ENCODE data around the gene GABRG3.

GABRG3 gene

GRCh38 chr15:27214032-27214431, 243.1 kb downstream of the GABRG3 start:
- in situ Hi-C loops (cut with MboI; ENCODE audit: low pct_unique_long_range_greater_than_20kb, low sequenced_read_pairs, unreplicated experiment) = no loop called here
- TF ChIP-seq CTCF (IDR thresholded peaks at IDR 0.05; ENCODE audit: extremely low read depth, insufficient read depth, missing control alignments) = no peak
- no peak for DNase-seq (ENCODE audit: low spot score)

GRCh38 chr15:27214961-27215360, 244.0 kb downstream of the GABRG3 start:
- DNase-seq (ENCODE audit: low spot score) = no peak
- TF ChIP-seq CTCF (IDR thresholded peaks at IDR 0.05; ENCODE audit: extremely low read depth, insufficient read depth, missing control alignments) = no peak
- in situ Hi-C loops (cut with MboI; ENCODE audit: low pct_unique_long_range_greater_than_20kb, low sequenced_read_pairs, unreplicated experiment) = no loop called here

- TF ChIP-seq CTCF (IDR thresholded peaks at IDR 0.05; ENCODE audit: extremely low read depth, insufficient read depth, missing control alignments) = no peak
- in situ Hi-C loops (cut with MboI; ENCODE audit: low pct_unique_long_range_greater_than_20kb, low sequenced_read_pairs, unreplicated experiment) = no loop called here
- no peak for DNase-seq (ENCODE audit: low spot score)
Measured at GRCh38 chr15:27218426-27218825, 247.4 kb downstream of the GABRG3 start.

GRCh38 chr15:27219636-27220035, 248.7 kb downstream of the GABRG3 start:
- DNase-seq (ENCODE audit: low spot score) = no peak
- no peak for TF ChIP-seq CTCF (IDR thresholded peaks at IDR 0.05; ENCODE audit: extremely low read depth, insufficient read depth, missing control alignments)
- in situ Hi-C loops (cut with MboI; ENCODE audit: low pct_unique_long_range_greater_than_20kb, low sequenced_read_pairs, unreplicated experiment) = no loop called here

GRCh38 chr15:27220199-27220598, 249.2 kb downstream of the GABRG3 start:
- no peak for DNase-seq (ENCODE audit: low spot score)
- no peak for TF ChIP-seq CTCF (IDR thresholded peaks at IDR 0.05; ENCODE audit: extremely low read depth, insufficient read depth, missing control alignments)
- in situ Hi-C loops (cut with MboI; ENCODE audit: low pct_unique_long_range_greater_than_20kb, low sequenced_read_pairs, unreplicated experiment) = no loop called here

GRCh38 chr15:27222479-27222878, 251.5 kb downstream of the GABRG3 start:
- in situ Hi-C loops (cut with MboI; ENCODE audit: low pct_unique_long_range_greater_than_20kb, low sequenced_read_pairs, unreplicated experiment) = no loop called here
- no peak for DNase-seq (ENCODE audit: low spot score)
- TF ChIP-seq CTCF (IDR thresholded peaks at IDR 0.05; ENCODE audit: extremely low read depth, insufficient read depth, missing control alignments) = no peak

- in situ Hi-C loops (cut with MboI; ENCODE audit: low pct_unique_long_range_greater_than_20kb, low sequenced_read_pairs, unreplicated experiment) = no loop called here
- TF ChIP-seq CTCF (IDR thresholded peaks at IDR 0.05; ENCODE audit: extremely low read depth, insufficient read depth, missing control alignments) = no peak
- DNase-seq (ENCODE audit: low spot score) = no peak
Measured at GRCh38 chr15:27223179-27223578, 252.2 kb downstream of the GABRG3 start.
